ENCODE data around the gene RUNX1. TPM values are rescaled to one million over a fixed set of nuclear protein-coding genes. Genes with fewer than 3 reads are reported as not detected.

Gene RUNX1
- total RNA-seq, 1 donor from 2014 or later: 0.47 TPM

DNA sequence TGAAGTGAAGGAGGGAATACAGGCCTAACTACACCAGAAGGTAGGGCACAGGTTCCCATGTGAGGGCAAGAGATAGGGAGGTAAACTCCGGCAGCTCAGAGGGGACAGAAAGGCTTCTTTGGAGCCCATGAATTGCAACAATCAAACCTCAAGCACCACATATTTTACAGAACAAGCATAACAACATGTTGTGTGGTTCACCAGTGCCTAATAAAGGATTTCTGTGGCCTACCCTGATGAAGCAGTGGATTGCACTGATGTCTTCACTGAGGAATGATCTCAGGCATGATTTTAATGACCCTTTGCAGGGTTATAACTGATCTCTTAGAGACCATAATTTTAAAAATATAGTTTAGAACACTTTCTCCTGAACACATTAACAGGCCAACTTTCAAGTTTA lies 77.4 kb downstream of the RUNX1 start:
- Mint-ChIP-seq H3K4me1 (ENCODE audit: low read depth, unreplicated experiment) (peaks cover under 1% of the 10 kb centered on the region), H3K9me3 (ENCODE audit: unreplicated experiment) (peaks cover 1% of the 10 kb centered on the region), H3K27ac (ENCODE audit: unreplicated experiment) (no peak overlapping the region), H3K27me3 (ENCODE audit: unreplicated experiment) (no peaks in the 10 kb centered on the region), H3K36me3 (ENCODE audit: unreplicated experiment) (no peaks in the 10 kb centered on the region), H3K4me3 (ENCODE audit: unreplicated experiment) (no peak overlapping the region)
- DNase-seq: no peak
- TF ChIP-seq, protein P1, sequence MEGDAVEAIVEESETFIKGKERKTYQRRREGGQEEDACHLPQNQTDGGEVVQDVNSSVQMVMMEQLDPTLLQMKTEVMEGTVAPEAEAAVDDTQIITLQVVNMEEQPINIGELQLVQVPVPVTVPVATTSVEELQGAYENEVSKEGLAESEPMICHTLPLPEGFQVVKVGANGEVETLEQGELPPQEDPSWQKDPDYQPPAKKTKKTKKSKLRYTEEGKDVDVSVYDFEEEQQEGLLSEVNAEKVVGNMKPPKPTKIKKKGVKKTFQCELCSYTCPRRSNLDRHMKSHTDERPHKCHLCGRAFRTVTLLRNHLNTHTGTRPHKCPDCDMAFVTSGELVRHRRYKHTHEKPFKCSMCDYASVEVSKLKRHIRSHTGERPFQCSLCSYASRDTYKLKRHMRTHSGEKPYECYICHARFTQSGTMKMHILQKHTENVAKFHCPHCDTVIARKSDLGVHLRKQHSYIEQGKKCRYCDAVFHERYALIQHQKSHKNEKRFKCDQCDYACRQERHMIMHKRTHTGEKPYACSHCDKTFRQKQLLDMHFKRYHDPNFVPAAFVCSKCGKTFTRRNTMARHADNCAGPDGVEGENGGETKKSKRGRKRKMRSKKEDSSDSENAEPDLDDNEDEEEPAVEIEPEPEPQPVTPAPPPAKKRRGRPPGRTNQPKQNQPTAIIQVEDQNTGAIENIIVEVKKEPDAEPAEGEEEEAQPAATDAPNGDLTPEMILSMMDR (IDR thresholded peaks at IDR 0.05; ENCODE audit: partially characterized antibody, unreplicated experiment): no peak

DNA sequence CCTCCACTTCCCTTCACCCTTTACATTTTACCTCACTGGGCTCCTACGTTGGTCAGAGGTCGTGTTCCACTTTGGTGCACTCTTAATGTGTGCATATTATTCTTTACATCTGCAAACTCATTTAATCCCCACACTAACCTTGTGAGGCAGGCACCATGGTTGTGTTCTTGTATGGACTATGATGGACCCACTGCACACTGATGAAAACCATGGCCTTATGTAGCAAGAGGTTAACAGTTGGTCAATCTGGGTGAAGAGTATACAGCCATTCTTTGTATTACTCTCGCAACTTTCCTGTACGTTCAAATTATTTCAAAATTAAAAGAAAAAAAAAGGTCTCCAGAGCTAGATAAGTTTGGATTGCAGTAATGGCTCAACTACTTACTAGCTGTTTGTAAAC lies 78.5 kb downstream of the RUNX1 start:
- Mint-ChIP-seq H3K27ac (ENCODE audit: unreplicated experiment) (no peak overlapping the region), H3K36me3 (ENCODE audit: unreplicated experiment) (no peaks in the 10 kb centered on the region), H3K4me3 (ENCODE audit: unreplicated experiment) (no peak overlapping the region), H3K4me1 (ENCODE audit: low read depth, unreplicated experiment) (peaks cover 3% of the 10 kb centered on the region), H3K27me3 (ENCODE audit: unreplicated experiment) (no peaks in the 10 kb centered on the region), H3K9me3 (ENCODE audit: unreplicated experiment) (peaks cover 1% of the 10 kb centered on the region)
- TF ChIP-seq, protein P1 (IDR thresholded peaks at IDR 0.05; ENCODE audit: partially characterized antibody, unreplicated experiment): no peak
- DNase-seq: no peak

DNA sequence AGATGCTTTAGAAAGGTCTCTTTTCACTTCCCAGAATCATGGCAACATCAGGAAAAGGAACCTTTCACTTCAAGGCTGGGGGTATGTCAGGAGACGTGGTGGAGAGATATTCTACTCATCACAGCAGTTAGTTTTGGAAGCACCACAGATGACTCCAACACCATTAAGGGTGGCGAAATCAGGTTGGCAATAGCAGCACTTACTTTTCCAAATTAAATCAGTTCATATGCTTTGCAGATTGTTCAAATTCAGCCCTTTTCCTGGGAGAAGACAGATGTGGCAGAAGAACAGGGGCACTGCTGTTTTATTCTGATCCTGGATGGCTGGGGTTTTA lies 79.0 kb downstream of the RUNX1 start:
- DNase-seq: no peak
- no peaks in the 10 kb centered on the region for H3K27me3 Mint-ChIP-seq (ENCODE audit: unreplicated experiment)
- peaks cover 3% of the 10 kb centered on the region for H3K4me1 Mint-ChIP-seq (ENCODE audit: low read depth, unreplicated experiment)
- TF ChIP-seq, protein P1 (IDR thresholded peaks at IDR 0.05; ENCODE audit: partially characterized antibody, unreplicated experiment): no peak
- peaks cover 1% of the 10 kb centered on the region for H3K9me3 Mint-ChIP-seq (ENCODE audit: unreplicated experiment)
- H3K36me3 Mint-ChIP-seq (ENCODE audit: unreplicated experiment): no peaks in the 10 kb centered on the region
- no peak overlapping the region for H3K27ac Mint-ChIP-seq (ENCODE audit: unreplicated experiment)
- H3K4me3 Mint-ChIP-seq (ENCODE audit: unreplicated experiment): no peak overlapping the region

DNA sequence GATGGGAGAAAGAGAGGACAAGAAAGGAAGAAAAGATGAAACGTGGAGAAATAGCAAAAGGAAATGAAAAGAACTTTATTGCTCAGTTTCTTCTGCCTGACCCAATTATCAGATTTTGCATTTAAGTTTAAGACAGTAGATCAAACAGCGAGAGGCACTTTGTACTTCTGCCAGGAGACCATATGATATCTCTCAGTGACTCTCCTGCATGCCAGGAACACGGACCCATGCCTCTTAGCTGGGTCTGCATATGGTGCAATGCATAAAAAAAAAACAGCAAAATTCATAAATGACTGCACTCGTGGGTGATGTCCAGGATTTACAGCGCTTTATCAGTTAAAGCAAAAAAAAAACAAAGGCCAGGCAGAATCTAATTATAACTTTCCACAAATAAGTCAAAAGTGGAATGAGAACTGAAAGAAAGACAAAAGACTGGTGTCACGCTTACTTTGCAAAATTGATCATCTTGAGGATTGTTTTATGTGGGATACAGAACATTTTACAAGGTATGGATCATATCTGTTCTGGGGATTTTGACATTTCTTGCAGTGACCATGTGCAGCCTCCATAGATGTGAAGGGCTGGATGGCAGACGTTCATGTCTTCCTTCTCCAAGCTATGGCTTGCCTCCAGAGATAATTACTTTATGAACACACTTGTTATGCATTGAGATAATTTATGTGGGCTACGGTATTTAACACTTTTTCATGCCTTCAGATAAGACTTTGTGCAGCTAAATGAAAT lies 79.5 kb downstream of the RUNX1 start:
- Mint-ChIP-seq H3K36me3 (ENCODE audit: unreplicated experiment) (no peaks in the 10 kb centered on the region), H3K4me3 (ENCODE audit: unreplicated experiment) (no peak overlapping the region), H3K9me3 (ENCODE audit: unreplicated experiment) (peaks cover 1% of the 10 kb centered on the region), H3K4me1 (ENCODE audit: low read depth, unreplicated experiment) (peaks cover 3% of the 10 kb centered on the region), H3K27ac (ENCODE audit: unreplicated experiment) (no peak overlapping the region), H3K27me3 (ENCODE audit: unreplicated experiment) (no peaks in the 10 kb centered on the region)
- DNase-seq: no peak
- TF ChIP-seq, protein P1 (IDR thresholded peaks at IDR 0.05; ENCODE audit: partially characterized antibody, unreplicated experiment): no peak

DNA sequence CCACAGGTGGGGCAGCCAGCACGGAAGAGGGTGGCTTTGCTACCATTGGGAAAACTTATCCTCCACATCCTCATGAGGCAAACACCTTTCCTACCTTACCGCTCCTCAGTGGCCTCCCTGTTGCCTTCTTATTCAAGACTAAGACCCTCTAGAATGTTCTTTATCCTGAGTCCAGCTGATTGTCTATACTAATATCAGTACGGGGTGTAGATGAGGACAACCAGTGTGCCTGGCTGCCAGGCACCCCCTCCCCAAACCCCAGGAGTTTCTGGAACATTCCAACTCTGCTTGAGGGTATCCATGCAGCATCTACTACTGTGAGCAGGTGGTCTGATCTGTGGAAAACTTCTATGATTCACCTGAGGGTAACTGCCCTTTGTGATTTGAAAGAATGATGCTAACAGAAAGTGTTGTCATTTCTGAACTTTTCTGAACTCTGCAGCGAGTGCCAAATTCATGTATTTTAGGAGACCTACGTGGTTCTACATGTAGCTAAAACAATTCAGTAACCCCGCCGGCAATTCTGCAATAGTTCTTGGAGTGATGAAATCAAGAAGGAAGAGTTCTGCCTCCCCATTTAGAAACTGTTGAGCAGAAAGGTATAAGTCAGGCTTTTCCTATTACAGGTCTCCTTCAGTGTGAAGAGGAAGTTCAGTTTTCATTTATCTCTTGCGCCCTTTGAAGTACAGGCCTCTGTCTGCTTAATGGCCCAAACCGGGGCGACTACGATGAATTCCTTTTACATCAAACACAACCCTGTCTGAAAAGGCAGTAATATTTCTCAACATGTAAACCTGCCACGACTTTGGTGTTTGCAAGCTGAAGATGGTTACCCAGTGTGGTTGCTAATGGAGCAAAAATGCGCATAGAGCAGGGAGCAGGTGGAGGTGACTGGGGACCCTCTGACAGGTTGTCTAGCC lies 80.4 kb downstream of the RUNX1 start:
- Mint-ChIP-seq H3K4me3 (ENCODE audit: unreplicated experiment) (no peak overlapping the region), H3K27me3 (ENCODE audit: unreplicated experiment) (no peaks in the 10 kb centered on the region), H3K9me3 (ENCODE audit: unreplicated experiment) (peaks cover 4% of the 10 kb centered on the region), H3K27ac (ENCODE audit: unreplicated experiment) (no peak overlapping the region), H3K4me1 (ENCODE audit: low read depth, unreplicated experiment) (peaks cover 3% of the 10 kb centered on the region), H3K36me3 (ENCODE audit: unreplicated experiment) (no peaks in the 10 kb centered on the region)
- TF ChIP-seq, protein P1 (IDR thresholded peaks at IDR 0.05; ENCODE audit: partially characterized antibody, unreplicated experiment): no peak
- DNase-seq: no peak

All from glutamatergic neuron (in vitro differentiated cells).